Stimulated activated CD4-positive, alpha-beta T cell treated with anti-CD3 and anti-CD28 coated beads, Interleukin-12 subunit alpha, Interleukin-12 subunit beta, amount 100 ng/mL, for 24 hours (primary cell): ENCODE data around the gene ZDHHC6.
"Not testable (repeated sequence)": the region's sequence is repeated elsewhere in the genome, so short reads cannot be mapped to it uniquely, and the experiment has no call there.

Experiments
- DNase-seq, 2 experiments: peaks; one replicate each; pipeline ENCODE4 v3.0.0-alpha.2; 2020; ENCODE audit warnings: low read depth in 2 of 2

Gene ZDHHC6

DNA sequence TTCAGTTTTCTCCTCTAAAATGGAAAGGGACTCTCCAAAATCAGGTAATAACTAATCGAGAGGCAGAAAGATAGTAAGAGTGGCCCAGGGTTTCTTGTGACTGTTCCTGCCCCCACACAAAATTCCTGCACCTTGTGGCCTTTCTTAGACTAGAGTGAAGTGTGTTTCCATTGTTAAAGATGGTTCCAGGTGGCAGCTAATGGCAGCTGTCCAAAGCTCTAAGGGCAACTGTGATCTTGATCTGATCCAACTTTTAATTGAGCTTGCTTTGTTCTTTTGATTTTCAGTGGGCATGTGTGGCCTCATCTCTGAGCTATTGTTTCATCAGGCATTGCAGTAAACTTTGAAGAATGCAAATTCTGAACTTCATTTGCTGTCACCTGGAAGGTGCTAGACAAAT, 53.4 kb downstream of the ZDHHC6 start:
- DNase-seq = no peak

DNA sequence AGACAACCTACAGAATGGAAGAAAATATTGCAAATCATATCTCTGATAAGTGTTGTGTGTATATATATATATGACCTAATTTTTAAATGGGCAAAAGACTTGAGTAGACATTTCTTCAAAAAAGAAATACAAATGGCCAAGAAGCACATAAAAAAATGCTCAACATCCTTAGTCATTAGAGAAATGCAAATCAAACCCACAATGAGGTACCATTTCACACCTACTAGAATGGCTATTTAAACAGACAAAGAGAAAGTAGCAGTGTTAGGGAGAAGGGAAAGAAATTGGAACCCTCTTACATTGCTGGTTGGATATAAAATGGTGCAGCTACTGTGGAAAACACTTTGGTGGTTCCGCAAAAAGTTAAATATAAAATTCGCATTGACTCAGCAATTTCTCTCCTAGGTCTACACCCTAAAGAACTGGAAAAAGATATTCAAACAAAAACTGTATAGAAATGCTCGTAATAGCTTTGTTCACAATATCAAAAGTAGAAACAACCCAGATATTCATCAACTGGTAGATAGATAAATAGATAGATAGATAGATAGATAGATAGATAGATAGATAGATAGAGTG, 56.5 kb downstream of the ZDHHC6 start:
- DNase-seq = no peak

DNA sequence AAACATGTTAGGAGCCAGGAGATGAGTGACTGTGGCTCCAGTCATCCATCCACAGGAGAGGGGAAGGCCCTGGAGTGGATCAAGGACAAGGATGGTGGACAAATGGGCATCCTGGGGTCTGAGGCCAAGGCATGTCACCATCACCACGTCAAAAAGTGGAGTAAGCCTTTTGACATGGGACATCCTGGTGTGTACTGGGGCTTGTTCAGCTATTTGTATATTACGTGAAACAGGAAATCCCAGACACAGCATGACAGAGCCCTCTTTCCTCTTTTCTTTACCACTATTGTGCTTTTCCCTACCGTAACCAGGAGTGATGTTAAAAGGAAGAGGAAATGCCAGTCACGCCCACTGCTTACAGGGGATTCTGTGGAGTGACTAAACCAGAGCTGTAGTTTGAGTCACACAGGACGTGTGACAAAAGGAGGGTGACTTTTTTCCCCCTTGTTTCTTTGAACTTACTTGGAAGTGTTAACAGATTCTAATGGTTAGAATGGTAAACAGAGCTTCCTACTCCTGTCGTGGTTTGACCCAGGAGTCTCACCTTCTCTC, 57.4 kb downstream of the ZDHHC6 start:
- DNase-seq = peak in 1 of 2 experiments; percentile 50

DNA sequence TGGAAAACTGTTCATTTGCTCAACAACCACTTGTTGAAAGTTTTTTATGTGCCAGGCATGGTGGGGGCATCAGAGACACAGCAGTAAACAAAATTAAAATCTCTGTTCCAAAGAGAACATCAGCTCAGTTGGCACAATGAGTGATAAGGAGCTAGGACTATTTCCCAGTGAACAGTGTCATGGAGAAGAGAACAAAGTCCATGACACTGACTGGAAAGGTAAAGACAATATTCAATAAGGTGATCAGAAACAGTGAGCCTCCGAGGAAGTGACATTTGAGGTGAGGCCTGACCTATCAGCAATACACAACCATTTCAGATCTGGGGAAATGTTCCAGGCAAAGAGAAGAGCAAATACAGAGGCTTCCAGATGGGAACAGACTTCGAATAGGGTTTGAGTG, 58.2 kb downstream of the ZDHHC6 start:
- no peak for DNase-seq

GRCh38 chr10:112388056-112388455, 58.7 kb downstream of the ZDHHC6 start:
- DNase-seq = not testable (repeated sequence)

DNA sequence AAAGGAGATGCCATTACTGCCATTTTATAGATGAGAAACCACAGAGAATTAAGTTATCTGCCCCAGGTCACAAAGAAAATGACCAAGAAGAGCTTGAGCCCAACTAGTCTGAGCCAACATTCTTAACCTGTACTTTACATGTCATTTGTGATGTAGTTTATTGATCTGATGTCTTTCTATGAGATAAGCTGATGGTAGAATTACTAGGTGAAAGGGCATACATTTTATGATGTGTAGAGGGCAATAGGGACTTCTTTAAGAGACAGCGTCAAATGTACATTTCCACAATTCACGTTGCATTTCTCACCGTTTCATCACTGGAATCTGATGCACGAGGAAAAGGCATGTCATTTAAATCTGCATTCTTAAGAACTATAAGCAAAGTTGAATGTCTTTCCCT, 61.5 kb downstream of the ZDHHC6 start:
- DNase-seq = no peak

DNA sequence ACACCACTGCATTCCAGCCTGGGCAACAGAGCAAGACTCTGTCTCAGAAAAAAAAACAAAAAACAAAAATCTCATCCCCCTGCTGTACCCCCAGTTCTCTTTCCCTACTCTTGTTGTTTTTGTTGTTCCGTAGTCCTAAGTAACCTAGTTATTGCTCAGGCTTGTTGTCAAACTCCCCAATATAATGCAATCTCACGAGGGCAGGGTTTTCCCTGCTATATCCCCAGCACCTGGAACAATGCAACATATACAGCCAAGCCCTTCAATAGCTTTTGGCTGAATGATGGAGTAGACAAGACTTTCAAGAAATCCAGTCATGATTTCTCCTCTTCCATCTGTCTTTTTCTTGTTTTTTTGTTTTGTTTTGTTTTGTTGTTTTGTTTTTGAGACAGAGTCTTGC, 62.6 kb downstream of the ZDHHC6 start:
- DNase-seq = no peak

GRCh38 chr10:112383325-112383724, 63.4 kb downstream of the ZDHHC6 start:
- DNase-seq = no peak

DNA sequence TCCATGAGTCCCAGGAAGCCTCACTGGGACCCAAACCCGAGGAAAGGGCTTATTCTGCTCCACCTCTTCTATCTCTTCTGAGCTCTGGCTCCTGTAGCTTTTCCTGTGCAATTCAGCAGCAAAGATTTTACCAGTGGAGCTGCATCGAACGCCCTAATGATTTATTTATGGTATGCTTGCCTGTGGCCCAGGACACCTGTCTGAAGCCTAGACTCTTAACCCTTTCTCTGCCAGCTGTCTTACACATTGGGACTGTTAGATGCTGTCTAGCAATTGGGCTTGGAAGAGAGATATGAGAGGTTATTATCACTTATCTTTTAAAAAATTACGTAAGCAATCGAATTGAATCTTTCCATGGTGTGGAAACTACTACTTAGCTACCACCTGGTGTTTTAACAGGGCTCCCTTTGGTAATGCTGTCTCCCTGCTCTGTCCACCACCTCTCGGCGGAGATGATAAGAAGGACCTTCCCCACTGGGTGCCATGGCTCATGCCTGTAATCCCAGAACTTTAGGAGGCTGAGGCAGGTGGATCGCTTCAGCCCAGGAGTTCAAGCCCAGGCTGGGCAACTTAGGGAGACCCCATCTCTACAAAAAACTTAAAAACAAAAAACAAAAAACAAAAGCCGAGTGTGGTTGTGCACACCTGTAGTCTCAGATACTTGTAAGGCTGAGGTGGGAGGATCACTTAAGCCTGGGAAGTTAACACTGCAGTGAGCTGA, 64.0 kb downstream of the ZDHHC6 start:
- no peak for DNase-seq
